SU-DHL-6 (cell line): ENCODE measurements around the gene MTERF2.

Source experiments
- CTCF ChIP-seq: fragments of 200-600 bp; sonication (generic); IDR thresholded peaks from one replicate; pipeline ENCODE4 v1.5.1; 2017; ENCODE audit warnings: antibody characterized with exemption, mild to moderate bottlenecking, low read length, moderate library complexity; ENCODE audit not compliant: insufficient read depth, poor library complexity, severe bottlenecking
- EZH2phosphoT487 ChIP-seq: fragments of 200-600 bp; sonication (generic), shearing (Covaris generic); conservative IDR thresholded peaks from 2 replicates; pipeline ENCODE4 v1.6.1; 2018; ENCODE audit warnings: mild to moderate bottlenecking, antibody characterized with exemption, low read length, moderate library complexity, mixed read lengths

- TF ChIP-seq CTCF, result no peak
- no peak for TF ChIP-seq EZH2phosphoT487
Measured at GRCh38 chr12:106994579-106995220, 7.8 kb upstream of the MTERF2 start.
